B cell (primary cell): ENCODE data around the gene KRT80. TPM values are rescaled to one million over a fixed set of nuclear protein-coding genes. Genes with fewer than 3 reads are reported as not detected.

ENCODE experiments used
- ATAC-seq: fragments of 200-7000 bp; cut with Tn5 transposase; one replicate; pipeline ENCODE4 v1.10.0; 2021; ENCODE audit warnings: low read depth, mild to moderate bottlenecking, moderate number of reproducible peaks, moderate library complexity
- CTCF ChIA-PET: fragments of 350-600 bp; sonication (Branson Sonifier 250); formaldehyde crosslinking; loops from one replicate; lab custom pipeline; 2021; ENCODE audit warnings: antibody characterized with exemption, inconsistent platforms; lab: Charles Lee
- POLR2A ChIA-PET: fragments of 350-600 bp; sonication (Branson Sonifier 250); formaldehyde crosslinking; loops from one replicate; lab custom pipeline; 2021; ENCODE audit warnings: antibody characterized with exemption; lab: Charles Lee
- DNase-seq: peaks from one replicate; pipeline ENCODE4 v3.0.0; 2013
- H2AFZ ChIP-seq: 2 replicates; pipeline ENCODE4 v1.6.1; 2012; ENCODE audit warnings: mild to moderate bottlenecking, low read depth, low read length; ENCODE audit not compliant: insufficient read depth, poor library complexity, severe bottlenecking
- H3K27ac ChIP-seq, 2 donors: 1 replicate in 1 of 2; 2 replicates in 1 of 2; pipeline ENCODE4 v1.5.1; 2012 to 2013; ENCODE audit warnings: low read length in 2 of 2, mild to moderate bottlenecking in 2 of 2, moderate library complexity in 1 of 2
- H3K27me3 ChIP-seq, 4 experiments: fragments of 200-600 bp in 1 of 4; sonication (generic) in 1 of 4; replicated peaks in 1 of 4; 1 replicate in 2 of 4; 2 replicates in 2 of 4; pipeline versions ENCODE4 v1.6.1 to v1.7.0; 2013 to 2016; ENCODE audit warnings: low read length in 3 of 4, mild to moderate bottlenecking in 2 of 4, mixed read lengths in 1 of 4, moderate library complexity in 1 of 4; ENCODE audit not compliant: insufficient read depth in 4 of 4, control insufficient read depth in 3 of 4; ENCODE audit errors: control extremely low read depth in 1 of 4
- H3K36me3 ChIP-seq, 2 experiments: replicated peaks in 1 of 2; 1 replicate in 1 of 2; 2 replicates in 1 of 2; pipeline versions ENCODE4 v1.6.1 to v1.7.1; 2013; ENCODE audit warnings: low read length in 1 of 2; ENCODE audit not compliant: insufficient read depth in 2 of 2, control insufficient read depth in 1 of 2; ENCODE audit errors: control extremely low read depth in 1 of 2, extremely low read depth in 1 of 2
- H3K4me1 ChIP-seq, 2 donors: fragments of 200-600 bp in 1 of 2; sonication (generic) in 1 of 2; 1 replicate in 1 of 2; 2 replicates in 1 of 2; pipeline versions ENCODE4 v1.5.1 to v1.6.1; 2013 to 2017; ENCODE audit warnings: low read length in 2 of 2; ENCODE audit not compliant: control insufficient read depth in 2 of 2, insufficient read depth in 2 of 2
- H3K4me2 ChIP-seq: replicated peaks from 2 replicates; pipeline ENCODE3; 2012; ENCODE audit warnings: mild to moderate bottlenecking, low read depth, low read length; ENCODE audit not compliant: poor library complexity, severe bottlenecking
- H3K4me3 ChIP-seq, 5 experiments: fragments of 200-600 bp in 1 of 5; sonication (generic) in 1 of 5; 1 replicate in 3 of 5; 2 replicates in 2 of 5; pipeline versions ENCODE4 v1.5.1 to v1.7.0; 2011 to 2016; ENCODE audit warnings: low read length in 4 of 5, mild to moderate bottlenecking in 4 of 5, low read depth in 2 of 5, control low read depth in 1 of 5, moderate library complexity in 1 of 5; ENCODE audit not compliant: insufficient read depth in 1 of 5; ENCODE audit errors: control extremely low read depth in 1 of 5, extremely low read depth in 1 of 5
- H3K79me2 ChIP-seq: fragments of 200-600 bp; sonication (generic); one replicate; pipeline ENCODE4 v1.6.0; 2016; ENCODE audit warnings: low read length; ENCODE audit not compliant: control insufficient read depth, insufficient read depth
- H3K9ac ChIP-seq: fragments of 200-600 bp; sonication (generic); 2 replicates; pipeline ENCODE4 v1.6.1; 2017; ENCODE audit warnings: mild to moderate bottlenecking, low read length, moderate library complexity
- H3K9me3 ChIP-seq, 3 donors: one replicate each; pipeline versions ENCODE4 v1.6.1 to v1.7.1; 2013; ENCODE audit warnings: low read length in 2 of 3; ENCODE audit not compliant: control insufficient read depth in 2 of 3, insufficient read depth in 1 of 3; ENCODE audit errors: control extremely low read depth in 1 of 3
- H4K20me1 ChIP-seq: 2 replicates; pipeline ENCODE4 v1.6.0; 2012; ENCODE audit warnings: mild to moderate bottlenecking, low read length; ENCODE audit not compliant: insufficient read depth, control insufficient read depth, poor library complexity, severe bottlenecking
- H3K27ac Mint-ChIP-seq: one replicate; pipeline ENCODE4 v1.8.0; 2021; ENCODE audit warnings: mixed read lengths
- H3K27me3 Mint-ChIP-seq: one replicate; pipeline ENCODE4 v1.8.0; 2021; ENCODE audit warnings: mixed read lengths
- H3K4me1 Mint-ChIP-seq: one replicate; pipeline ENCODE4 v1.8.0; 2021; ENCODE audit warnings: mixed read lengths
- H3K4me3 Mint-ChIP-seq: one replicate; pipeline ENCODE4 v1.8.0; 2021; ENCODE audit warnings: mixed read lengths
- H3K9me3 Mint-ChIP-seq: one replicate; pipeline ENCODE4 v1.8.0; 2022; ENCODE audit warnings: mixed read lengths; ENCODE audit not compliant: insufficient read depth
- EZH2 ChIP-seq: IDR thresholded peaks from 2 replicates; pipeline ENCODE4 v1.6.1; 2012; ENCODE audit warnings: borderline replicate concordance, low read depth, mild to moderate bottlenecking, moderate library complexity, low read length; ENCODE audit not compliant: insufficient read depth, poor library complexity, severe bottlenecking
- WGBS: methylation state at CpG from one replicate; pipeline ENCODE4 v1.1.5; 2013; ENCODE audit warnings: missing lambda C conversion rate; ENCODE audit not compliant: insufficient coverage; 5-methylcytosine and 5-hydroxymethylcytosine counted together
- intact Hi-C: fragments of 100-400 bp; cut with micrococcal nuclease; formaldehyde crosslinking; loops from one replicate; pipeline ENCODE4 v1.10.0; 2022
- polyA plus RNA-seq: library from polyadenylated mRNA; depleted of rRNA; stranded (reverse); fragments of >200 nt; gene quantifications from 2 replicates; pipeline ENCODE4 v1.2.3, GENCODE V29; 2012
- total RNA-seq, 2 donors: library from RNA; stranded (reverse); fragments of 120-200 nt in 1 of 2; gene quantifications; 1 replicate in 1 of 2; 2 replicates in 1 of 2; pipeline versions ENCODE4 v1.2.3 to v1.2.4, GENCODE V29; 2013 to 2022
- TF ChIP-seq, protein P1 (sequence below): fragments of 200-600 bp; IDR thresholded peaks from one replicate; pipeline ENCODE4 v1.8.0; 2022; ENCODE audit warnings: antibody characterized with exemption, mild to moderate bottlenecking

The KRT80 gene
- total and polyA plus RNA-seq, 2 donors (not counting 1 experiment from before 2014, with no cell fraction given), result not detected

DNA sequence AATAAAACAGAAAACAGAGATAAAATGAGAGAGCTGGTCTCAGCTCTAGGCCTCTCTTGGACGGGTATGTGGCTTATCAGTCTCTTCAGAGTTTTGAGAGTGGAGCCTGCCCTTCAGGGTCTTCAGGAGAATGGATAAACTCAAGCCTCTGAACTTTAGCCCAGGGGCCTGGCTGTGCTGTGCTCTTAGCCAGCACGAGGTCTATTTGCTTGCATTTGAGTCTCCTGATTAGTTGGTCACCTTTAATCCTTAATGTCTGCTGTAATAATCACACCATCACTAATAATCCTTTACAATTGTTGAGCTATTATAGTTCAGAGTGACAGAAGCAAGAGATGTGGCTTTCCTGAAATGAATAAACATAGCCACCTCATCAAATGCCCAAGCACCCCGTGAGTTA is 24.3 kb downstream of the KRT80 start:
- Histone ChIP-seq H3K36me3 (no peaks in the 10 kb centered on the region), H4K20me1 (no peaks in the 10 kb centered on the region), H3K9me3 (no peaks in the 10 kb centered on the region), H3K27me3 (no peaks in the 10 kb centered on the region), H2AFZ (no peak overlapping the region), H3K4me1 (no peaks in the 10 kb centered on the region), H3K27ac (no peak overlapping the region), H3K4me2 (no peak overlapping the region), H3K79me2 (no peaks in the 10 kb centered on the region), H3K9ac (no peak overlapping the region), H3K4me3 (no peak overlapping the region)
- ChIA-PET CTCF (no interaction called here), POLR2A (no interaction called here)
- TF ChIP-seq, protein P1, sequence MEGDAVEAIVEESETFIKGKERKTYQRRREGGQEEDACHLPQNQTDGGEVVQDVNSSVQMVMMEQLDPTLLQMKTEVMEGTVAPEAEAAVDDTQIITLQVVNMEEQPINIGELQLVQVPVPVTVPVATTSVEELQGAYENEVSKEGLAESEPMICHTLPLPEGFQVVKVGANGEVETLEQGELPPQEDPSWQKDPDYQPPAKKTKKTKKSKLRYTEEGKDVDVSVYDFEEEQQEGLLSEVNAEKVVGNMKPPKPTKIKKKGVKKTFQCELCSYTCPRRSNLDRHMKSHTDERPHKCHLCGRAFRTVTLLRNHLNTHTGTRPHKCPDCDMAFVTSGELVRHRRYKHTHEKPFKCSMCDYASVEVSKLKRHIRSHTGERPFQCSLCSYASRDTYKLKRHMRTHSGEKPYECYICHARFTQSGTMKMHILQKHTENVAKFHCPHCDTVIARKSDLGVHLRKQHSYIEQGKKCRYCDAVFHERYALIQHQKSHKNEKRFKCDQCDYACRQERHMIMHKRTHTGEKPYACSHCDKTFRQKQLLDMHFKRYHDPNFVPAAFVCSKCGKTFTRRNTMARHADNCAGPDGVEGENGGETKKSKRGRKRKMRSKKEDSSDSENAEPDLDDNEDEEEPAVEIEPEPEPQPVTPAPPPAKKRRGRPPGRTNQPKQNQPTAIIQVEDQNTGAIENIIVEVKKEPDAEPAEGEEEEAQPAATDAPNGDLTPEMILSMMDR, result no peak
- TF ChIP-seq EZH2, result no peak
- WGBS, result 67% methylated on average over 1 of the region's 3 CpGs
- Mint-ChIP-seq H3K27ac (no peak overlapping the region), H3K4me1 (no peaks in the 10 kb centered on the region), H3K9me3 (no peaks in the 10 kb centered on the region), H3K4me3 (no peak overlapping the region), H3K27me3 (peaks cover 20% of the 10 kb centered on the region)
- DNase-seq (no peak), ATAC-seq (no peak)
- intact Hi-C loops, result no loop called here

DNA sequence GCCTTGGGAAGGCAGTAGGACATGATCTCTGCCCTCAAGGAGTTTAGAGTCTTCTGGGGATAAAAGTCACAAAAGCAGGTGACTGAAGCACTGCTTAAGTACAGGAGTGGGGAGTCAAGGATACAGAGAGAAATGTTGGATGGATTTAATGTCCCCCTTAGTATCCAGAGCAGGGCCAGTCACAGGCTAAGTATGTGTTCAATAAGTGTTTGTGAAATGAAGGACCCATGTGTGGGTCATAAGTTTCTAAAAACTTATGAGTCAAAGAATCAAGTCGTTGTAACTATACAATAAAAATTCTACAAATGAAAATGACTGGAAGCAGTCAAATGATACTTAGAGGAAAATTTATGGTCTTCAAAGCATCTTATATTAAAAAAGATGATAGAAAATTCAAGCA is 25.1 kb downstream of the KRT80 start:
- Mint-ChIP-seq H3K4me1 (no peaks in the 10 kb centered on the region), H3K27ac (no peak overlapping the region), H3K27me3 (peaks cover 21% of the 10 kb centered on the region), H3K9me3 (no peaks in the 10 kb centered on the region), H3K4me3 (no peak overlapping the region)
- Histone ChIP-seq H3K79me2 (no peaks in the 10 kb centered on the region), H3K4me1 (no peaks in the 10 kb centered on the region), H3K27ac (no peak overlapping the region), H3K4me3 (no peak overlapping the region), H3K27me3 (no peaks in the 10 kb centered on the region), H4K20me1 (no peaks in the 10 kb centered on the region), H3K4me2 (no peak overlapping the region), H3K9ac (no peak overlapping the region), H3K9me3 (no peaks in the 10 kb centered on the region), H3K36me3 (no peaks in the 10 kb centered on the region), H2AFZ (no peak overlapping the region)
- ChIA-PET POLR2A (no interaction called here), CTCF (no interaction called here)
- ATAC-seq (no peak), DNase-seq (no peak)
- TF ChIP-seq, protein P1, result no peak
- TF ChIP-seq EZH2, result no peak
- intact Hi-C loops, result no loop called here
- WGBS, result no CpG with 5 or more reads among the region's 1 CpG
